22Rv1 (cell line): ENCODE measurements around the gene PTCHD4.

Source experiments
- CTCF ChIP-seq: fragments of 450-650 bp; IDR thresholded peaks from 2 replicates; pipeline ENCODE4 v1.5.1; 2017; ENCODE audit warnings: mild to moderate bottlenecking
- ZFX ChIP-seq: fragments of 450-650 bp; IDR thresholded peaks from 2 replicates; pipeline ENCODE4 v1.6.1; 2017; ENCODE audit warnings: antibody characterized with exemption, borderline replicate concordance

- TF ChIP-seq CTCF (no peak), ZFX (no peak)
Observed at GRCh38 chr6:48099713-48100587, 11.0 kb downstream of the PTCHD4 start.
